NCI-H2029 treated with DMSO at 0.1 percent for 48 hours (cell line): Measurements from ENCODE around the gene ARHGEF28.
A peak's percentile ranks its signal among the peaks of the same experiment; 100 is the strongest.

Experiments used
- DNase-seq: peaks from one replicate; lab custom pipeline; 2025; lab: John Stamatoyannopoulos, UW

ARHGEF28 gene

GRCh38 chr5:73783828-73784227, 157.8 kb downstream of the ARHGEF28 start:
- peak; percentile 49 for DNase-seq

- no peak for DNase-seq
These were observed 160.2 kb downstream of the ARHGEF28 start for GRCh38 chr5:73786043-73786831.

- no peak for DNase-seq
These were observed 163.9 kb downstream of the ARHGEF28 start for GRCh38 chr5:73789851-73790281.

- DNase-seq, result no peak
These were observed 165.4 kb downstream of the ARHGEF28 start for GRCh38 chr5:73791389-73791788.

GRCh38 chr5:73792687-73793320, 166.8 kb downstream of the ARHGEF28 start:
- DNase-seq, result peak; percentile 61

DNA sequence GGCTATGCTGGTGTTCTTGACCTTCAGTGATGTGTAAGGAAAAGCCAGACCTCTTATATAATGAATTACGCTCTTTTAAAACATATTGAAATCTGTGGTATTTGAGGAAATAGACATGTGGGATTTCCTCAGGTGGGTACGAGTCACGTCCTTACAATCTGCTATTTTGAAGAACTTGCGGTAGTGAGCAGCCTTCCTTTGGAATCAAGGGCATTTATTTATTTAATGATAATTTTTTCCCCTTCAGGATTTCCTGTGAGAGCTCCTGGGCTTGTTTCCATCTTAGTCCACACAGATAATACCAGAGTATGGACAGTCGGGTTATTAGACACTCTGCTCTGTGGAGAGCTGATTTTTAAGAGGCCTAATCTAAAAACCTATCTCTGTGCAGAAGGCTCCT, 167.9 kb downstream of the ARHGEF28 start:
- no peak for DNase-seq

DNA sequence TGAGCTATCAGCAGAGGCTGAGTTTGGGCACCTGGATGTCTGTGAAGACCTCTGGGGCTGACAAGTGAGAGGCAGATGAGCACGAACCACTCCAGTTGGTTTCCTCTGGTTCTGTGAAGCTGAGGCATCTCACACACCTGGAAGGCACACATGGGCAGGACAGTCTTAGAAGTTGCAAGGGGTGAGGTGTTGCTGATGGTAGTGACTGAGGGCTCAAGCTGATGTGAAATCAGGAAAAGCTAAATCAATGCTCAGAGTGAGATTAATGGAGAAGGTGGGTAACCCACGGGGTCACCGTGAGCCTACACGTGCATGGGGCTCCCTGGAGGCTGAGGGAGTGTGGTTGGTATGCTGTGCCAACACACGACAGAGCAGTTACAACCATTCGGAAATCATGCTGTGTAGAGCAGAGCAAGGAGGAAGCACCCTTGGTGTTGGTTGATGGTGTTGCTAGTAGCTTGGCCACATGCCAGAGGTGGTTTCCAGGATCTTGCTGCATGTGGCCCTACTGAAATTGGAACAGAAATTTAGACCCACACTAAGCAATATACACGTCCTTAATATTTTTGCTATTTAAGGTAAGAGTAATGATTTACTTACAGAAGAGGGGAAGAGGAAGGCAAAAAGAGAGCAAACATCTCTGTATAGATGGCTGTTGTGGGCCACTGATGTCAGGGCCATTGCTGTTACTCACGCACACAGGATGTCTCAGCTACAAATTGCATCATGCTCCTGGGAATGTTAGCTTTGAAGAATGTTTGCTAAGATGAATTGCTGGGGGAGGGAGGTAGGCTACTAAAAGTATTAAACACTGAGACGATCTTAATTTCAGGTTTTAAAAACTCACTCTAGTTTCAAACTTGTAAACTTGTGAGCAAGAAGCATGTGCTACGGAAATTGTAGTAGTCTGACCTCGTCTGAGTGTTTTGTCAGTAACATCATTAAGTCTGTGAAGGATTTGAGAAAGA, 170.5 kb downstream of the ARHGEF28 start:
- DNase-seq, result peak; percentile 11

DNA sequence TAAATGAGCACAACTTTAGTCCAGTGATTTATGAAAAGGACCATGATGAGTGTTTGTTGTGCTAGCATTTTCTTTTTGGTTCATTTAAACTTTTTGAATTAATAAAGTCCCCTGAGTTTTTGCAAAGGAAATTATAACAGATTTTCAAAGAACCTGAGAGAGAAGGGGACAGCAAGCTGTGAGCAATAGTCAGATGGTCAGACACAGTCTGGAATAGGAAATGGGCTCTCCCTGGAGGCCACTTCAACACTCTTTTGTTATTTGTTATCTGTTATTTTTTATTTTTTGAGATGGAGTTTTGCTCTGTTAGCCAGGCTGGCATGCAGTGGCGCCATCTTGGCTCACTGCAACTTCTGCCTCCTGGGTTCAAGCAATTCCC, 171.1 kb downstream of the ARHGEF28 start:
- DNase-seq, result no peak

DNA sequence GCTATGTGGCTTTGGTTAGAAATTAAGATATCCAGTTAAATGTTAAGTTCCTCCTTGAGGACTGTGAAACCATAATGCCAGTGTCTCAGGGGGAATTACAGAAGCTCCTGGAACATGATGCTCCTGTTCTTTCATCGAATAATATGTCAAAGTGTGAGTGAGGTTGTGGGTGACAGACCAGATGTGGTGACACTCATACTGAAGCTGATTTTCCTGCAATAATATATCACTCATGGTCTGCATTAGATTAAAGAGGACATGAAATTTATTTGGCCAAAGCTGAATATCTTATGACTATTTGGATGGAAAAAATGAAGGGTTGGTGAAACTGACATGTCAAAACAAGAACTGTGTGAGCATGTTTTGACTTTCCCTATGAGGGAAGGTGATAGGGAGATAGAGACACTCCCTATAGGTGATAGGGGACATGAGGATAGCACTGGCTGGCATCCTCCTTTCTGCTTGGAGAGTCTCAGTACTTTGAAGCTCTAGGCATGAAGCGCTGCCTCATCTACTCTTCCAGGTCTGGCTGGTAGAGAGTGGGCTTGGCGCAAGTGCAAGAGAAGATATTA, 173.5 kb downstream of the ARHGEF28 start:
- DNase-seq, result no peak

DNA sequence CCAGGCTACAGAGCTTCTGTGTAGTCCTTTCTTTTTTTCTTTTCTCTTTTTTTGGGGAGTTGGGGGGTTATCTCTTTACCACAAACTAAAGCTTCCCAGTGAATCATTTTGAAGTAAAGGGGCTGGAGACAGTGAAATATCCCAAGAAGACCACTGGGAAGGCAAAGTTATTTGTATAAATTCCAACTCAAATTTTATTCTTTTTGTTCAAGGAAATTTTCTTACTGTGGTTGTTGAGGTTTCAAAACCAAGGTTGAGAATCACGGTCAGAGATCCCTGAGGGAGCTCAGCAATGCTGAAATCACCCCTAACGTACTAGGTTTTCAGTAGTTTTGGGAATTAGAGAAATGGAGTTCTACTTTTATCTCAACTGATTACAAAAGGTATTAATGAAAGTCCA, 175.7 kb downstream of the ARHGEF28 start:
- no peak for DNase-seq

DNA sequence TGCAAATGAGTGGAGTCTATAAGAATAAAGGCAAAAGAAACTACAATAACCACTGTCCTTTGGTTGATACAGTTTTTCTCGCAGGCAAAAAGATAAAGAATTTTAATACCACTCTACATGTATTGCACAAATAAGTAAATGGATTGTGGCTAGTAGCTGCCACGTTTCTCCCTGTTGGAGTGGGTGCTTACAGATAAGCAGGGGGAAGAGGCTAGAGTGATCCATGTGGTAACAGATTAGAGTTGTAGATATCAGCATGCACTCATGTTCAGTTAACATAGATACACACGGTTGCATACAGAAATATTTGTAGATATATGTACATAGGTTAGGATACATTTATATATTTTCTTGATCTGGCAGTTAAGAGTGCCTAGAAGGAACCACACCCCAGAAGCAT, 179.5 kb downstream of the ARHGEF28 start:
- no peak for DNase-seq

- no peak for DNase-seq
These were observed 182.9 kb downstream of the ARHGEF28 start for GRCh38 chr5:73808911-73809310.

GRCh38 chr5:73810429-73810828, 184.4 kb downstream of the ARHGEF28 start:
- no peak for DNase-seq

GRCh38 chr5:73812457-73812856, 186.5 kb downstream of the ARHGEF28 start:
- DNase-seq, result no peak

GRCh38 chr5:73812962-73813588, 187.1 kb downstream of the ARHGEF28 start:
- no peak for DNase-seq

- no peak for DNase-seq
These were observed 188.3 kb downstream of the ARHGEF28 start for GRCh38 chr5:73814233-73814846.

DNA sequence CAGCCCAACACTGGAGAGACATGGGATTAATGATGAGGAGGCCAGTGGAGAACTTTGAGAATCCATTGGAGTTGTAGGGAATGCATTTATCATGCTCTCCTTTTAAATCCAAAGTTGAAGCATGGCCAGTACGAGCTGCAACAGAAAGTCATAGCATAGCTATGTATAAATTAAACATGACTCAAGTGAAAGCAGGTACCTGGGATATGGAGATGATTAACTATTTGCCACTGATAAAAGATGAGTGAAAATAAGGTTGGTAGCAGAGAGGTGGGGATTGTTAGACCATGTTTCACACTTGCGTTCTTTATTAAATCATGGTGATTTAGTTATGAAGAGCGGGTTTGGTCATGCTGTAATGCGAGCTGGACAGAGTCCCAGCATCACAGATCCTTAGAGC, 189.6 kb downstream of the ARHGEF28 start:
- DNase-seq, result no peak

DNA sequence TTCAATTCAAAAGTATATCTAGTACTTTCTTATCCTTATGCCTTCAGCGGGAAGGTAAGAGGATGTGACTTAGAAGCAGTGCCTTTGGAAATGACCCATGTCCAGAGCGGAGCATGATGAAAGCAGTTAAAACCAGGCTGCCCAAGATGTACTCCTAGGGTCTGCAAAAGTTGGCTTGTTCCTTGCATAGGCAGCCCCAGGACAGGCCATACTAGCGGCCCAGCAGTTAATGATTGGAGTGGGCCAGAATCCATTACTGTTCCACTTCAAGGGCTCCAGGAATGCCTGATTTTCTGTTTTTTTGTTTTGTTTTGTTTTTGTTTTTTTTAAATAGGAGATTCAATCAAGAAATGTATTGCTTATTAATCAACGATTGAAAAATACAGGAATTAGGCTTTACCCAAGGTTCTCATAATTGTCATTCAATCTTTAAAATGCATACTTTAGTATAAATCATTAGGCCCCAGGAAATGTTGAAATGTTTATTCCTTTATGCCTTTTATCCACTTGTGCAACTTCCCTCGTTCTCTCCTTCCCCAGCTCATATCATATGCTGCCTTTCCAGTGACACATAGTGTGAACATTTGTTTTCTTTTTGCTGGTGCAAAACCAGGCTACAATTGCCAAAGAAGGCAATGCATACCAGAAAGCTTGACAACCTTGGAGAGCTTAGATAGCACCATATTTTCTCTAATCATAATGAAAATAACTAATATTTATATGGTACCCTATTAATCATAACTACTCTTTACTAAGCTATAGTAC, 190.8 kb downstream of the ARHGEF28 start:
- DNase-seq, result no peak

- DNase-seq, result no peak
These were observed 192.4 kb downstream of the ARHGEF28 start for GRCh38 chr5:73818357-73818756.

- DNase-seq, result no peak
These were observed 194.3 kb downstream of the ARHGEF28 start for GRCh38 chr5:73820326-73820725.
